Measurements from ENCODE around the gene THEMIS. TPM values are rescaled to one million over a fixed set of nuclear protein-coding genes. Genes with fewer than 3 reads are reported as not detected.

THEMIS gene
- total RNA-seq, 4 donors from 2014 or later: 0.68 to 1.8 (median 1.4) TPM

GRCh38 chr6:127924031-127924430 lies 23.2 kb upstream of the THEMIS start:
- Histone ChIP-seq H3K9me3 (no peaks in the 10 kb centered on the region), H3K4me3 (replicated peaks in 1 of 3) (no peak overlapping the region), H3K27me3 (no peaks in the 10 kb centered on the region), H3K27ac (no peak overlapping the region), H3K4me1 (no peaks in the 10 kb centered on the region), H3K36me3 (no peaks in the 10 kb centered on the region)
- no peak for DNase-seq
- TF ChIP-seq POLR2A (IDR thresholded peaks at IDR 0.05): no peak
- TF ChIP-seq, protein P1, sequence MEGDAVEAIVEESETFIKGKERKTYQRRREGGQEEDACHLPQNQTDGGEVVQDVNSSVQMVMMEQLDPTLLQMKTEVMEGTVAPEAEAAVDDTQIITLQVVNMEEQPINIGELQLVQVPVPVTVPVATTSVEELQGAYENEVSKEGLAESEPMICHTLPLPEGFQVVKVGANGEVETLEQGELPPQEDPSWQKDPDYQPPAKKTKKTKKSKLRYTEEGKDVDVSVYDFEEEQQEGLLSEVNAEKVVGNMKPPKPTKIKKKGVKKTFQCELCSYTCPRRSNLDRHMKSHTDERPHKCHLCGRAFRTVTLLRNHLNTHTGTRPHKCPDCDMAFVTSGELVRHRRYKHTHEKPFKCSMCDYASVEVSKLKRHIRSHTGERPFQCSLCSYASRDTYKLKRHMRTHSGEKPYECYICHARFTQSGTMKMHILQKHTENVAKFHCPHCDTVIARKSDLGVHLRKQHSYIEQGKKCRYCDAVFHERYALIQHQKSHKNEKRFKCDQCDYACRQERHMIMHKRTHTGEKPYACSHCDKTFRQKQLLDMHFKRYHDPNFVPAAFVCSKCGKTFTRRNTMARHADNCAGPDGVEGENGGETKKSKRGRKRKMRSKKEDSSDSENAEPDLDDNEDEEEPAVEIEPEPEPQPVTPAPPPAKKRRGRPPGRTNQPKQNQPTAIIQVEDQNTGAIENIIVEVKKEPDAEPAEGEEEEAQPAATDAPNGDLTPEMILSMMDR (IDR thresholded peaks at IDR 0.05): no peak
- intact Hi-C loops (cut with DNase I): no loop called here

DNA sequence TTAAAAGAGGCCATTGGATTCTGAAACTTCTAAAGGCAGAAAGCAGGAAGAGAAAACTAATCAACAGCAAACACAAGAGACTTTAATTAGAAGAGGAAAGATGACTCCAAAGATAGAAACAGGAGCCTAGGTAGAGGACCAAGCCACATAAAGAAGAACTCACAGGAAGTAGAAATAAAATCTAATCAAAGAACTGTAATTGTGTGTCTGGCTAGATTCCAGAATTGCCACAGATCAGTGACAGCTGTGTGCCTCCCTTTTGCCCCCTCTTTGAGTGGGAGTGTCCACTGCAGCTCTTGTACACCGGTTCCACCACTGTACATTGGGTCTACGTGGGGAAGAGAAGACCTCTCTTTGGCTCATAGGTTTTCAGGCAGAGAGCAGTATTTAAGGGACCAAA lies 22.3 kb upstream of the THEMIS start:
- 85 to 94% methylated on average over 2 of the region's 2 CpGs for WGBS, 2 donors

DNA sequence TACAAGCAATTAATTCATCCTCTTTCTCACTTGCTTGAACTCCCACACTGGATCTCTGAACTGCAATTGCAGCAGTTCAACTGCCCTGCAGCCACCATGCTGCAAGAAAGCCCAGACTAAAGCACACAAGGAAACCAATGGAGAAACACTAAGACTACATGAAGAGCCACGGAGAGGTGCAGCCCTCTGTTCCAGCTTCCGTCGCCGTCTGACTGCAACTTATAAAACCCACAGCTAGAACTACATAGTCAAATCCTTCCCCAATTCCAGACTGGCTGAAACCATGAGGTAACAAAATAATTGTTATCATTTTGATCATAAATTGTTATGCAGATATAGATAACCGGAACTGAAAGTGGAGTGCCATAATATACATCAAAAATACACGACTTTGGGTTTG lies 21.1 kb upstream of the THEMIS start:
- TF ChIP-seq, protein P1 (IDR thresholded peaks at IDR 0.05): no peak
- no peak for TF ChIP-seq POLR2A (IDR thresholded peaks at IDR 0.05)
- WGBS, 2 donors: 93 to 95% methylated on average over 6 of the region's 6 CpGs
- no peak for DNase-seq
- H3K27me3 ChIP-seq: no peaks in the 10 kb centered on the region
- H3K4me1 ChIP-seq: no peaks in the 10 kb centered on the region
- no peaks in the 10 kb centered on the region for H3K9me3 ChIP-seq
- H3K27ac ChIP-seq: no peak overlapping the region
- intact Hi-C loops (cut with DNase I): no loop called here
- no peak overlapping the region for H3K4me3 ChIP-seq (replicated peaks in 1 of 3)
- H3K36me3 ChIP-seq: no peaks in the 10 kb centered on the region

More for the DNA sequence above, 22.3 kb upstream of the THEMIS start:
- H3K27me3 ChIP-seq: no peaks in the 10 kb centered on the region
- intact Hi-C loops (cut with DNase I): no loop called here
- no peak overlapping the region for H3K27ac ChIP-seq
- no peaks in the 10 kb centered on the region for H3K4me1 ChIP-seq
- TF ChIP-seq POLR2A (IDR thresholded peaks at IDR 0.05): no peak
- TF ChIP-seq, protein P1 (IDR thresholded peaks at IDR 0.05): no peak
- no peaks in the 10 kb centered on the region for H3K9me3 ChIP-seq
- no peak for DNase-seq
- H3K36me3 ChIP-seq: no peaks in the 10 kb centered on the region
- no peak overlapping the region for H3K4me3 ChIP-seq (replicated peaks in 1 of 3)

- intact Hi-C loops (cut with DNase I): no loop called here
- H3K27me3 ChIP-seq: no peaks in the 10 kb centered on the region
- H3K4me1 ChIP-seq: no peaks in the 10 kb centered on the region
- H3K27ac ChIP-seq: no peak overlapping the region
- 52 to 53% methylated on average over 3 of the region's 3 CpGs for WGBS, 2 donors
- no peak for DNase-seq
- H3K4me3 ChIP-seq (replicated peaks in 1 of 3): no peak overlapping the region
- H3K9me3 ChIP-seq: no peaks in the 10 kb centered on the region
- no peaks in the 10 kb centered on the region for H3K36me3 ChIP-seq
- TF ChIP-seq POLR2A (IDR thresholded peaks at IDR 0.05): no peak
- TF ChIP-seq, protein P1 (IDR thresholded peaks at IDR 0.05): no peak
Measured at GRCh38 chr6:127920804-127921203, 19.9 kb upstream of the THEMIS start.

- no peaks in the 10 kb centered on the region for H3K4me1 ChIP-seq
- H3K4me3 ChIP-seq (replicated peaks in 1 of 3): no peak overlapping the region
- no peaks in the 10 kb centered on the region for H3K9me3 ChIP-seq
- WGBS, 2 donors: 71 to 76% methylated on average over 3 of the region's 3 CpGs
- no peaks in the 10 kb centered on the region for H3K27me3 ChIP-seq
- H3K27ac ChIP-seq: no peak overlapping the region
- no peaks in the 10 kb centered on the region for H3K36me3 ChIP-seq
- DNase-seq: no peak
- no peak for TF ChIP-seq POLR2A (IDR thresholded peaks at IDR 0.05)
- TF ChIP-seq, protein P1 (IDR thresholded peaks at IDR 0.05): no peak
- intact Hi-C loops (cut with DNase I): no loop called here
Measured at GRCh38 chr6:127918506-127919427, 17.9 kb upstream of the THEMIS start.
